ENCODE results near the gene PFKL.

DNA sequence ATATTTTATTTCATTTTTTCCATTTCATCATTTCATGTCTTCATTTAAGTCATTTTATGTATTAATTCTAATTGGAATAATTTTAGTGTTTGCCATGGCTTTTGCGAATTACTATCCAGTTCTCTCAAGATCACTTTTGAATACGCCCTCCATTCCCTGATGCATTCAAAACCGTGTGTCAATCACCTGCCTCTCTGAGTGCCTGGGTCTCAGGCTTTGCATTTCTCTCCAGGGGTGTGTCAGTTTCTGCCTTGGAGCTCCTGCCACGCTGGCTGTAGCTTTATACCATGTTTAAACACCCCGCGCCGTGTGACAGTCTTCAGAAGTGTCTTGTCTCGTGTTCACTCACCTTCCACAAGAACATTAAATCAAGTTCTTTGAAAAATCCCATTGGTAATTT, 30.8 kb upstream of the PFKL start:
- TF ChIP-seq, protein P1, sequence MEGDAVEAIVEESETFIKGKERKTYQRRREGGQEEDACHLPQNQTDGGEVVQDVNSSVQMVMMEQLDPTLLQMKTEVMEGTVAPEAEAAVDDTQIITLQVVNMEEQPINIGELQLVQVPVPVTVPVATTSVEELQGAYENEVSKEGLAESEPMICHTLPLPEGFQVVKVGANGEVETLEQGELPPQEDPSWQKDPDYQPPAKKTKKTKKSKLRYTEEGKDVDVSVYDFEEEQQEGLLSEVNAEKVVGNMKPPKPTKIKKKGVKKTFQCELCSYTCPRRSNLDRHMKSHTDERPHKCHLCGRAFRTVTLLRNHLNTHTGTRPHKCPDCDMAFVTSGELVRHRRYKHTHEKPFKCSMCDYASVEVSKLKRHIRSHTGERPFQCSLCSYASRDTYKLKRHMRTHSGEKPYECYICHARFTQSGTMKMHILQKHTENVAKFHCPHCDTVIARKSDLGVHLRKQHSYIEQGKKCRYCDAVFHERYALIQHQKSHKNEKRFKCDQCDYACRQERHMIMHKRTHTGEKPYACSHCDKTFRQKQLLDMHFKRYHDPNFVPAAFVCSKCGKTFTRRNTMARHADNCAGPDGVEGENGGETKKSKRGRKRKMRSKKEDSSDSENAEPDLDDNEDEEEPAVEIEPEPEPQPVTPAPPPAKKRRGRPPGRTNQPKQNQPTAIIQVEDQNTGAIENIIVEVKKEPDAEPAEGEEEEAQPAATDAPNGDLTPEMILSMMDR (IDR thresholded peaks at IDR 0.05; ENCODE audit: insufficient read depth, low read length) = no peak
- TF ChIP-seq POLR2AphosphoS5 (IDR thresholded peaks at IDR 0.05; ENCODE audit: low read depth) (no peak), GABPA (IDR thresholded peaks at IDR 0.05; ENCODE audit: low read depth) (no peak)
- TF ChIP-seq, protein P2, sequence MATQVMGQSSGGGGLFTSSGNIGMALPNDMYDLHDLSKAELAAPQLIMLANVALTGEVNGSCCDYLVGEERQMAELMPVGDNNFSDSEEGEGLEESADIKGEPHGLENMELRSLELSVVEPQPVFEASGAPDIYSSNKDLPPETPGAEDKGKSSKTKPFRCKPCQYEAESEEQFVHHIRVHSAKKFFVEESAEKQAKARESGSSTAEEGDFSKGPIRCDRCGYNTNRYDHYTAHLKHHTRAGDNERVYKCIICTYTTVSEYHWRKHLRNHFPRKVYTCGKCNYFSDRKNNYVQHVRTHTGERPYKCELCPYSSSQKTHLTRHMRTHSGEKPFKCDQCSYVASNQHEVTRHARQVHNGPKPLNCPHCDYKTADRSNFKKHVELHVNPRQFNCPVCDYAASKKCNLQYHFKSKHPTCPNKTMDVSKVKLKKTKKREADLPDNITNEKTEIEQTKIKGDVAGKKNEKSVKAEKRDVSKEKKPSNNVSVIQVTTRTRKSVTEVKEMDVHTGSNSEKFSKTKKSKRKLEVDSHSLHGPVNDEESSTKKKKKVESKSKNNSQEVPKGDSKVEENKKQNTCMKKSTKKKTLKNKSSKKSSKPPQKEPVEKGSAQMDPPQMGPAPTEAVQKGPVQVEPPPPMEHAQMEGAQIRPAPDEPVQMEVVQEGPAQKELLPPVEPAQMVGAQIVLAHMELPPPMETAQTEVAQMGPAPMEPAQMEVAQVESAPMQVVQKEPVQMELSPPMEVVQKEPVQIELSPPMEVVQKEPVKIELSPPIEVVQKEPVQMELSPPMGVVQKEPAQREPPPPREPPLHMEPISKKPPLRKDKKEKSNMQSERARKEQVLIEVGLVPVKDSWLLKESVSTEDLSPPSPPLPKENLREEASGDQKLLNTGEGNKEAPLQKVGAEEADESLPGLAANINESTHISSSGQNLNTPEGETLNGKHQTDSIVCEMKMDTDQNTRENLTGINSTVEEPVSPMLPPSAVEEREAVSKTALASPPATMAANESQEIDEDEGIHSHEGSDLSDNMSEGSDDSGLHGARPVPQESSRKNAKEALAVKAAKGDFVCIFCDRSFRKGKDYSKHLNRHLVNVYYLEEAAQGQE (IDR thresholded peaks at IDR 0.05; ENCODE audit: insufficient replicate concordance, low read depth) = no peak

Data from HL-60 (cell line).